MM.1S (cell line): Measurements from ENCODE around the gene ODAD4.
A peak's percentile ranks its signal among the peaks of the same experiment; 100 is the strongest.

Experiments used
- CTCF ChIP-seq: fragments of 300-600 bp; sonication (generic); IDR thresholded peaks from 2 replicates; pipeline ENCODE4 v1.5.1; 2016; ENCODE audit warnings: antibody characterized with exemption, low read length, mixed read lengths
- EZH2 ChIP-seq: fragments of 300-600 bp; sonication (generic); optimal IDR thresholded peaks from 2 replicates; pipeline ENCODE3; 2017; ENCODE audit warnings: low read depth, mild to moderate bottlenecking, antibody characterized with exemption, low read length, mixed read lengths
- EZH2phosphoT487 ChIP-seq: fragments of 300-600 bp; sonication (generic); IDR thresholded peaks from 2 replicates; pipeline ENCODE4 v1.6.1; 2018; ENCODE audit warnings: antibody characterized with exemption, low read length

DNA sequence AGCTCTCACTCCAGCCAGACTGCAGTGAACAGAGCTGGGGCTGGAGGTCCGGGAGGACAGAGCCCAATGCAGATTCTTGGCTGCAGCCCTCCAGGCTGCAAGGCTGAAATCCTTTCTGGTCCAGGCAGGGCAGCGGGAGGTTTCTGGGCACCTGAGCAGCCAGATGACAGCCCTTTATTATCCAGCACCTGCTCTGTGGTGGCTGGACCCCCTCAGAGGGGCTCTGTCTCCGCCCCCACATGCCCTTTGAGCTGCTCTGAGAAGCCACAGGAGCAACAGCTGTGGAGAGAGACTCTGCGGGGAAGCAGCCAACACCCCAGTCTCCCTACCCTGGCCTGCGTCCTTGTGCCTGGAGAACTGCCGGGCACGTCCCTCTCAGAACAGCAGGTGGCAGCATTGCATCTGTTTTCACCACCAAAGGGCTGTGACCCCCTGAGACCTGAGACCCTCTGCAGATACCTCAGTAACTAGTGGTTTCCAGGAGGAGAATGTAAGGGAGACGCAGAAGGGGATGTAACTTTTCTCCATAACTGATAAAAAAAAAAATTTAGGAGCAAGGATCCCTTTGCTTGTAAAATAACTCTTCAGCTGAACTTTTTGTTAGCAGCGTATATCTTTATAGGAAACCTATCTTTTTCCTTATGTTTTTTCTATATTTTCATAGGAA is 32.5 kb downstream of the ODAD4 start:
- TF ChIP-seq CTCF (peak; percentile 92), EZH2 (no peak), EZH2phosphoT487 (no peak)
